Activated naive CD8-positive, alpha-beta T cell treated with anti-CD3 and anti-CD28 coated beads, Interleukin-2, amount 10 ng/mL, durations not matched to agents 7 days and 5 days (primary cell): ENCODE data around the gene SEPHS1. TPM values are rescaled to one million over a fixed set of nuclear protein-coding genes. Genes with fewer than 3 reads are reported as not detected.

ENCODE experiments used
- ATAC-seq: fragments of 150-1000 bp; cut with Tn5 transposase; one replicate; pipeline ENCODE4 v1.10.0; 2021; ENCODE audit warnings: low read depth, moderate library complexity
- POLR2A ChIA-PET: fragments of 350-600 bp; sonication (Branson Sonifier 250); formaldehyde crosslinking; loops from one replicate; lab custom pipeline; 2021; ENCODE audit warnings: antibody characterized with exemption; lab: Charles Lee
- DNase-seq: peaks from one replicate; pipeline ENCODE4 v3.0.0; 2021
- H3K27ac Mint-ChIP-seq: one replicate; pipeline ENCODE4 v1.8.0; 2022; ENCODE audit warnings: mild to moderate bottlenecking, mixed read lengths
- H3K27me3 Mint-ChIP-seq: one replicate; pipeline ENCODE4 v1.8.0; 2022; ENCODE audit warnings: mild to moderate bottlenecking, moderate library complexity, mixed read lengths
- H3K36me3 Mint-ChIP-seq: one replicate; pipeline ENCODE4 v1.8.0; 2021; ENCODE audit warnings: mild to moderate bottlenecking, mixed read lengths
- H3K4me1 Mint-ChIP-seq: one replicate; pipeline ENCODE4 v1.8.0; 2021; ENCODE audit warnings: mixed read lengths
- H3K4me3 Mint-ChIP-seq: one replicate; pipeline ENCODE4 v1.8.0; 2022; ENCODE audit warnings: mild to moderate bottlenecking, moderate library complexity, mixed read lengths
- H3K9me3 Mint-ChIP-seq: one replicate; pipeline ENCODE4 v1.8.0; 2021; ENCODE audit warnings: mixed read lengths
- total RNA-seq, 2 experiments: library from RNA; stranded (reverse); gene quantifications; one replicate each; pipeline ENCODE4 v1.2.3, GENCODE V29; 2021

The SEPHS1 gene
- total RNA-seq, 2 experiments from 2014 or later: 40.8 to 43.8 TPM

GRCh38 chr10:13349463-13350274, 1.6 kb upstream of the SEPHS1 start:
- no peaks in the 10 kb centered on the region for H3K9me3 Mint-ChIP-seq
- DNase-seq: peak; percentile 48
- peaks cover 3% of the 10 kb centered on the region for H3K27me3 Mint-ChIP-seq
- H3K27ac Mint-ChIP-seq: peak overlapping the region; percentile 89
- ATAC-seq: no peak
- H3K36me3 Mint-ChIP-seq: peaks cover 6% of the 10 kb centered on the region
- POLR2A ChIA-PET: interaction anchor here (0.6 to 4.4 kb wide), 7 partner anchors 9 to 250 kb away, joined by 3 to 68 read pairs (median 3); partner anchors contain the start of genes OPTN and PHYH
- H3K4me3 Mint-ChIP-seq: peak overlapping the region; percentile 90
- H3K4me1 Mint-ChIP-seq: peaks cover 45% of the 10 kb centered on the region

GRCh38 chr10:13347500-13348156, 465 bp downstream of the SEPHS1 start:
- Mint-ChIP-seq H3K4me3 (peak overlapping the region; percentile 66), H3K27ac (peak overlapping the region; percentile 74), H3K27me3 (no peaks in the 10 kb centered on the region), H3K9me3 (no peaks in the 10 kb centered on the region), H3K36me3 (peaks cover 16% of the 10 kb centered on the region), H3K4me1 (peaks cover 45% of the 10 kb centered on the region)
- peak; percentile 85 for DNase-seq
- peak; percentile 57 for ATAC-seq
- POLR2A ChIA-PET: interaction anchor here (1.0 kb wide), 1 partner anchor 46 kb away, joined by 6 read pairs; no protein-coding TSS in a partner anchor

- H3K4me3 Mint-ChIP-seq: peak overlapping the region; percentile 87
- H3K27me3 Mint-ChIP-seq: no peaks in the 10 kb centered on the region
- H3K36me3 Mint-ChIP-seq: peaks cover 16% of the 10 kb centered on the region
- peak overlapping the region; percentile 76 for H3K27ac Mint-ChIP-seq
- H3K4me1 Mint-ChIP-seq: peaks cover 44% of the 10 kb centered on the region
- no peaks in the 10 kb centered on the region for H3K9me3 Mint-ChIP-seq
- ATAC-seq (peak; percentile 28), DNase-seq (no peak)
- POLR2A ChIA-PET: interaction anchor here (1.0 kb wide), 1 partner anchor 45 kb away, joined by 6 read pairs; no protein-coding TSS in a partner anchor
Observed at GRCh38 chr10:13347043-13347499, 1.0 kb downstream of the SEPHS1 start.

DNA sequence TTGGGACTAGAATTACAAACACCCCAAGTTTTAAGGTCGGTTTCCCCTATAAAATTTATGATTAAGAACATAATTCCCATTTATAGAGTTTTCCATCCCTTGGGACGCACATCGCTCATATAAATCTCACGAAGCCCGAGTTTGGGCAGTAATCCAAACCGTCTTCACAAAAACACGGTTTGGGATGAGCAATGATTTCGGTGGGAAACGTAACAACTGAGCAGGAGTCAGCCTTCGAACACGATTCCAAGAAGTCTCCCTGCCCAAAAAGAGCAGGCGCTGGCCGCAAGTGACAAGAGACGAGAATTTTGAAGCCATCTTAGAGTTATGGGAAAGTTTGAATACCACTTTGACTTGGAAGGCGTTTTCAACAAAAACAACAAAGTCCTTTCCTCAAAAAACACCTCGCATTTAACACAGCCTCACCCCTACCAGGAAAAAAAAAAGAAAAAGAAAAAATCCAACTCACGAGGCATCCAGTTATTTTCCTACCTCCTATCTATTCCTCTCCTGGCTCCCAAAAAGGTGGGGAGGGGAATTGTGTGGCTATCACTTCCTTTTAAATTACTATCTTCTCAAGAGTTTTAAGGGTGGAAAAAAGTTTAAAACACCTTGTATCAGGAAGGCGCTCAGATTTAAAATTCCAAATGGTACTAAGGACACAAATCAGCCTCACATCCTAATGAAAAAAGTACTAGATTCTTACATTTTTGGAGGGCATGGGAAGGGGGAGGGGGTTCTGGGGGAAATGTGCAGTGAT, 1.6 kb downstream of the SEPHS1 start:
- DNase-seq (no peak), ATAC-seq (no peak)
- Mint-ChIP-seq H3K9me3 (no peaks in the 10 kb centered on the region), H3K27me3 (no peaks in the 10 kb centered on the region), H3K4me3 (peak overlapping the region; percentile 87), H3K4me1 (peaks cover 38% of the 10 kb centered on the region), H3K27ac (peak overlapping the region; percentile 76), H3K36me3 (peaks cover 16% of the 10 kb centered on the region)
- POLR2A ChIA-PET: interaction anchor here (1.0 kb wide), 1 partner anchor 44 kb away, joined by 6 read pairs; no protein-coding TSS in a partner anchor

GRCh38 chr10:13340626-13341376, 7.3 kb downstream of the SEPHS1 start:
- H3K27ac Mint-ChIP-seq: peak overlapping the region; percentile 21
- H3K36me3 Mint-ChIP-seq: peaks cover 30% of the 10 kb centered on the region
- peak overlapping the region; percentile 47 for H3K4me3 Mint-ChIP-seq
- ATAC-seq: peak; percentile 90
- H3K4me1 Mint-ChIP-seq: peaks cover 21% of the 10 kb centered on the region
- POLR2A ChIA-PET: interaction anchor here (0.6 to 1.5 kb wide), 4 partner anchors 8 to 233 kb away, joined by 3 to 5 read pairs (median 4); no protein-coding TSS in a partner anchor
- no peak for DNase-seq
- H3K27me3 Mint-ChIP-seq: no peaks in the 10 kb centered on the region
- no peaks in the 10 kb centered on the region for H3K9me3 Mint-ChIP-seq

- POLR2A ChIA-PET: interaction anchor here (1.0 to 1.5 kb wide), 3 partner anchors 9 to 38 kb away, joined by 3 to 5 read pairs (median 4); no protein-coding TSS in a partner anchor
- H3K36me3 Mint-ChIP-seq: peaks cover 28% of the 10 kb centered on the region
- H3K27me3 Mint-ChIP-seq: no peaks in the 10 kb centered on the region
- H3K9me3 Mint-ChIP-seq: no peaks in the 10 kb centered on the region
- DNase-seq (no peak), ATAC-seq (no peak)
- H3K27ac Mint-ChIP-seq: peak overlapping the region; percentile 40
- peak overlapping the region; percentile 47 for H3K4me3 Mint-ChIP-seq
- H3K4me1 Mint-ChIP-seq: peaks cover 17% of the 10 kb centered on the region
Observed at GRCh38 chr10:13340068-13340467, 8.0 kb downstream of the SEPHS1 start.

DNA sequence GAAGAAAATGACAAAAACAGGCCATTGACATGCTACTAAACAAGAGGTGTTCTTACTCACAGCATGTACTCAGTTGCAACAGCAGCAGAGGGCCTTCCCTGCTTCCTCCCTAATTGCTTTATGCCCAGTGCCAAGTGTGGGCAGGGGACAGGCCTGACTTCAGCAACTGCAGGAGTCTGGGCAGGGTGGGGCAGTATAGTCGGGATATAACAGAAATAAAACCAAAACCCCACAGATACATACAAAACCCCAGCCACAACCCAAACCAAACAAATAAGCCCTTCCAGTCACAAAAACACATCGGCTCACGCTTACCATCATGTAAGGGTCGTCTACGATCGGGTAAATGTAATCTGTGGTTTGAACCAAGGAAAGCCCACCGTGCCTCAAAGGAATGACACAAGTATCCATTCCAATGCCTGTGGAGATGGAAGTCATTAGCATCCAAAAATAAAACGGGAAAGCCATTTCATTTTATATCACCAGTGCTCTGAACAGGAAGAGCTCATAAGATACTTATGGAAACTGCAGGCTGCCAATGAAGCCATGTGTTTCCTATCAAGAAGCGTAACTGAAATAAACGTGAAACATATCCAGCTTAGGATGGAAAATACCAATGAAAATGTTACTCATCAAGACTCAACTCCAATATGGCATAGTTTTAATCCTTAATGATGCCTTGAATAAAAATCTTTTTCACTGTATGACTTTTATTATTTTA, 9.5 kb downstream of the SEPHS1 start:
- POLR2A ChIA-PET: interaction anchor here (0.5 kb wide), 1 partner anchor 231 kb away, joined by 3 read pairs; no protein-coding TSS in a partner anchor
- Mint-ChIP-seq H3K27ac (no peak overlapping the region), H3K4me3 (no peak overlapping the region)

GRCh38 chr10:13337827-13338196, 10.3 kb downstream of the SEPHS1 start:
- POLR2A ChIA-PET: no interaction called here
- H3K27me3 Mint-ChIP-seq: no peaks in the 10 kb centered on the region
- H3K27ac Mint-ChIP-seq: no peak overlapping the region
- ATAC-seq (no peak), DNase-seq (no peak)
- no peaks in the 10 kb centered on the region for H3K9me3 Mint-ChIP-seq
- peaks cover 20% of the 10 kb centered on the region for H3K36me3 Mint-ChIP-seq
- no peak overlapping the region for H3K4me3 Mint-ChIP-seq
- peaks cover 13% of the 10 kb centered on the region for H3K4me1 Mint-ChIP-seq

More for the DNA sequence above, 9.5 kb downstream of the SEPHS1 start:
- Mint-ChIP-seq H3K36me3 (peaks cover 21% of the 10 kb centered on the region), H3K4me1 (peaks cover 13% of the 10 kb centered on the region), H3K27me3 (no peaks in the 10 kb centered on the region), H3K9me3 (no peaks in the 10 kb centered on the region)
- ATAC-seq (no peak), DNase-seq (no peak)

DNA sequence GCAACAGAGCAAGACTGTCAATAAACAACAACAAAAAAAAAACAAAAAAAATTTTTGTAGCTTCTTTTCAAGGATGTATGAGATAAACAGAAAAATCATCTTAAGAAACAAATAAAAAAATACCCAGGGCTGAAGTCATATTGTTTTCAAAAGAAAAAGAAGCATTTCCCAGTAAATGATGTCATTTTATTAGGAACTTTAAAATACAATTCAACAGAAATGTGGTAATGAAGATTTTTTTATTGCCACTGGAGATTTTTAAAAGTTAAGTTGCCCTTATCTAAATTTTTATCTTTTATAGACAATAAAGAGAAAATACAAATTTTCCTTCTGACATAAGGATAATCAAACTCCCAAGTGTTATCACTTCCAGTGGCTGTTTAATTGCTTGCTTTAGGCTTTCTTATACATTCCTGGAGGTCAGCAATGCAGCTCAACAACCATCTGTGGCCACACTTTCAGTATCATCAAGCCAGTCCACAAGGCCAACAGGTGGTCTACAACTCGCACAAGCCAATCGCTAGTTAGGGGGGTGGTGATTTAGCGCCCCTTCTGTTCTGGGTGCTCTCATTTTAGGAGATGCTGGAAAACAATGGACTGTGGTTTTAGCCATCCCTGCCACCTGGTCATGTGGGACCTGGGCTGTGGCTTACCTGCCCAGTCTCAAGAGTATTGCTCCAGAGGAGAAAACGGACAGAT, 10.8 kb downstream of the SEPHS1 start:
- no peak for DNase-seq
- no peak for ATAC-seq
- Mint-ChIP-seq H3K27me3 (no peaks in the 10 kb centered on the region), H3K27ac (no peak overlapping the region), H3K4me3 (no peak overlapping the region), H3K9me3 (no peaks in the 10 kb centered on the region), H3K36me3 (peaks cover 23% of the 10 kb centered on the region), H3K4me1 (peaks cover 13% of the 10 kb centered on the region)
- POLR2A ChIA-PET: no interaction called here

DNA sequence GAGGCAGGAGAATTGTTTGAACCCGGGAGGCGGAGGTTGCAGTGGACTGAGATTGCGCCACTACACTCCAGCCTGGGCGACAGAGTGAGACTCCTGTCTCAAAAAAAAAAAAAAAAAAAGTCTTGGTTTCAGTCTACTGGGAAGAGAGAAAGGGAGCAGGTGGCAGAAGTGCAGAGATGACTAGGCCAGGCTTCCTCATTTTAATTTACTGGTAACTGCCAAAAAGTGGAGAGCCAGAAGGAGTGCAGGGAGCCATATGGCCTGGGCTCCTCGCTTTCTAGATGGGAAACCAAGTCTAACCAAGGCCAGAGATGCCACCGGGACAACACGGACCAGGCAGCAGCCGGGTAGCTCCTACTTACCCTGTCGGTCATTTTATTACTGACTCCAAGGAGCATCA, 12.2 kb downstream of the SEPHS1 start:
- peaks cover 10% of the 10 kb centered on the region for H3K4me1 Mint-ChIP-seq
- H3K27me3 Mint-ChIP-seq: no peaks in the 10 kb centered on the region
- H3K9me3 Mint-ChIP-seq: peaks cover 2% of the 10 kb centered on the region
- no peak overlapping the region for H3K27ac Mint-ChIP-seq
- POLR2A ChIA-PET: no interaction called here
- no peak for ATAC-seq
- DNase-seq: no peak
- peaks cover 34% of the 10 kb centered on the region for H3K36me3 Mint-ChIP-seq
- no peak overlapping the region for H3K4me3 Mint-ChIP-seq

GRCh38 chr10:13334556-13334955, 13.5 kb downstream of the SEPHS1 start:
- H3K4me1 Mint-ChIP-seq: peaks cover 5% of the 10 kb centered on the region
- no peak overlapping the region for H3K27ac Mint-ChIP-seq
- DNase-seq (no peak), ATAC-seq (no peak)
- peaks cover 39% of the 10 kb centered on the region for H3K36me3 Mint-ChIP-seq
- H3K27me3 Mint-ChIP-seq: no peaks in the 10 kb centered on the region
- POLR2A ChIA-PET: no interaction called here
- no peak overlapping the region for H3K4me3 Mint-ChIP-seq
- peaks cover 2% of the 10 kb centered on the region for H3K9me3 Mint-ChIP-seq
